NB4 (cell line): ENCODE results near the gene CADPS2.

ENCODE experiments used
- MAX ChIP-seq: IDR thresholded peaks from 2 replicates; pipeline ENCODE4 v1.6.1; 2011; ENCODE audit warnings: low read depth, low read length
- POLR2A ChIP-seq: IDR thresholded peaks from 2 replicates; pipeline ENCODE4 v1.6.1; 2011; ENCODE audit warnings: mild to moderate bottlenecking; ENCODE audit not compliant: insufficient read length; ENCODE audit errors: extremely low read depth
- TF ChIP-seq, protein P1 (sequence below): IDR thresholded peaks from one replicate; pipeline ENCODE4 v1.5.1; 2012; ENCODE audit warnings: low read depth, low read length

- TF ChIP-seq, protein P1, sequence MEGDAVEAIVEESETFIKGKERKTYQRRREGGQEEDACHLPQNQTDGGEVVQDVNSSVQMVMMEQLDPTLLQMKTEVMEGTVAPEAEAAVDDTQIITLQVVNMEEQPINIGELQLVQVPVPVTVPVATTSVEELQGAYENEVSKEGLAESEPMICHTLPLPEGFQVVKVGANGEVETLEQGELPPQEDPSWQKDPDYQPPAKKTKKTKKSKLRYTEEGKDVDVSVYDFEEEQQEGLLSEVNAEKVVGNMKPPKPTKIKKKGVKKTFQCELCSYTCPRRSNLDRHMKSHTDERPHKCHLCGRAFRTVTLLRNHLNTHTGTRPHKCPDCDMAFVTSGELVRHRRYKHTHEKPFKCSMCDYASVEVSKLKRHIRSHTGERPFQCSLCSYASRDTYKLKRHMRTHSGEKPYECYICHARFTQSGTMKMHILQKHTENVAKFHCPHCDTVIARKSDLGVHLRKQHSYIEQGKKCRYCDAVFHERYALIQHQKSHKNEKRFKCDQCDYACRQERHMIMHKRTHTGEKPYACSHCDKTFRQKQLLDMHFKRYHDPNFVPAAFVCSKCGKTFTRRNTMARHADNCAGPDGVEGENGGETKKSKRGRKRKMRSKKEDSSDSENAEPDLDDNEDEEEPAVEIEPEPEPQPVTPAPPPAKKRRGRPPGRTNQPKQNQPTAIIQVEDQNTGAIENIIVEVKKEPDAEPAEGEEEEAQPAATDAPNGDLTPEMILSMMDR: no peak
- TF ChIP-seq POLR2A (no peak), MAX (no peak)
Observed at GRCh38 chr7:122304996-122305421, 581.3 kb downstream of the CADPS2 start.
